Amniotic stem cell (primary cell): ENCODE data around the gene PGLYRP2.
"Not testable (repeated sequence)": the region's sequence is repeated elsewhere in the genome, so short reads cannot be mapped to it uniquely, and the experiment has no call there.

Experiments
- DNase-seq: peaks from one replicate; lab custom pipeline; 2025; lab: John Stamatoyannopoulos, UW

The PGLYRP2 gene

DNA sequence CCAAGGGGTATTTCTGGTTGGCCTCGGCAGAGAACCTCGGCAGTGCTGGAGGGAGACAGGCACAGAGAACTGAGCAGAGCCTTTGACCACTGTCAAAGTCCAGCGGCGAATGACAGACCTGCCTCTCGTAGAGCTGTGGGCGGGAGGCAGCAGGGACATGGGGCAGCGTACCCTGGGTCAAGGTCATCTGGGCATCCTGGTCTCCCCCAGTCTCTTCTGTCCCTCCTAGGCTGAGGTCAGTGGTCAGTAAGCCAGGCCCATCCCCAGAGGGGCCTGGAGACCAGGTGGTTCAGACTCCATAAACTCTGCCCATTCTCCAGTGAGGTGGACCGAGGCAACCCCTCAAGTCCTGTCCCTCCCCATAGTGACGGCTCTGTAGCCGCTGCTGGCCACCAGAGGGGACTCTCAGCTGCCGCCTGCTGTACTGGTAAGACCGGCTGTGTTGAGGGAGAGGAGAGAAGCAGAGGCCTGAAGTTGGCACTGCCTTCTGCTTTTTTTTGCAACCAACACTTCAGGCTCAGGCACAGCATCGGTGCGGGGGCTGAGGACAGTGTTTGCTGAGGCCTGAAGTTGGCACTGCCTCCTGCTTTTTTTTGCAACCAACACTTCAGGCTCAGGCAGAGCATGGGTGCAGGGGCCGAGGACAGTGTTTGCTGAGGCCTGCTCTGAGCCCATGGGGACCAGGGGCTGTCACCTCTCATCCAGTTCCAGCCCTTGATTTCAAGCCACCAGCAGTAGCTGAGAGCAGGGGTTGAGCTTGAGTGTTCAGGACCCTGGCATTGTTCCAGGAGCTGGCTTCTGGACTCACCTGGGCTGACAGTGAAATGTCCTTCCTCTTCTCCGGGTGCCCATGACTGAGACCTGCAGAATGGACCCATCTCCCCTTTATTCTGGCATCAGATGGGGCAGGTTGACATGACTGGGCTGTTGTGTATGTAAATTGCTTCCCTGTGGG is at the start of gene PGLYRP2:
Gene PGLYRP2, minus strand, starts transcription at position 111 of the 955 bp plus-strand sequence. CDS start 130 bp downstream, outside the sequence.
- no peak for DNase-seq

DNA sequence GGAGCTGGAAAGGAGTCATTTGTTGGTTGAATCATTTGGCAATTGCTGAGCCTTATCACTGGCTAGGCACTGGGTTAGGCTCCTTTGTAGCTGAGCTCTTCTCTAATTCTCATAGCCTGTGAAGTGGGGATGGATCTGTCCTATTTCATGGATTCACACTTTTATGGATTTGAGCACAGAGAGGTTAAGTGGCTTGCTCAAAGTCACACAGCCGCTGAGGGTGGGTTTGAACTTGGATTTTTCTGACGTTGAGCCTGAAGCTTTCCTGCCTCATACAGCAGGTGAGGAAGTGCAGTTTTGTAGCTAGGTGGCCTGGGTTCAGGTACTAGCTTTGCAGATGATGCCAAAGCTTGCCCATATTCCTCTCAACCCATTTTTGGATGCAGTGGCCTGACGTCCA is 48.4 kb upstream of the PGLYRP2 start:
- no peak for DNase-seq

- DNase-seq = no peak
Observed at GRCh38 chr19:15526408-15526807, 47.1 kb upstream of the PGLYRP2 start.

GRCh38 chr19:15525291-15525690 is 46.0 kb upstream of the PGLYRP2 start:
- DNase-seq = no peak

DNA sequence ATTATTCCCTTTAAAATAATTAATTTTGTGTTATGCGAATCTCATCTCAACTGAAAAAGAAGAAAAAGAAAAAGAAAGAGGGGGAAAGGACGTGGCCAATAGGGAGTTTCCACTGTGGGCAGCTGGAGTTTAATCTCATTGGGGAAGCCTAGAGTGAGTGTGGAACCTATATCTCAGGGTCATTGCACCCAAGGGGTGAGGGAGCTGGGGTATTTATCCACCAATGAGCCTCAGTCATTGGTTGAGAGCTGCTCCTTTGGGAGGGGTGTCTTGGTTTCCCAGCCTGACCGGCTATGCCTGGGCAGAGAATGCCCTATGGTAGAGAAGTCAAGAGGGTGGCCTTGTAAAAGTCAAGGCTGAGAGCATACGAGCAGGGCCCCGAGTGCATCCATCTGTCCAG is 45.5 kb upstream of the PGLYRP2 start:
- DNase-seq = no peak

DNA sequence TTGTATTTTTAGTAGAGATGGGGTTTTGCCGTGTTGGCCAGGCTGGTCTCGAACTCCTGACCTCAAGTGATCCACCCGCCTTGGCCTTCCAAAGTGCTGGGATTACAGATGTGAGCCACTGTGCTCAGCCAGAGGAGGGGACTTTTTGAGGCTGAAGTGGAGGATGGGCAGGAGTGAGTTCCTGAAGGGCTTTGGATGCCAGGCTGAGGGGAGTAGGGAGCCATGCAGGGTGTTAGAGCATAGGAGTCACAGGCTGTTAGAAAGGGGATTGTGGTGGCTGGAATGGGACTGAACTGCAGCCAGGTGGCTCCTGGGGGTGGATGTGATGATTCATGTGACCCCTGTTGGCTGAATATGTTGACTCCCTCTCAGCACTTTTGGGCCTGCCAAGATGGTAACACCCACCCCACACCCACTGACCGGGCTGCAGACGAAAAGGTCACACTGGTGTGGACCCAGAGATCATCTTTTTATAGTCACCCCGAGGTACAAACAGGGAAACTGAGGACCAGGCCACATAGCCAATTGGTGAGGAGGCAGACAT is 40.2 kb upstream of the PGLYRP2 start:
- DNase-seq = no peak

DNA sequence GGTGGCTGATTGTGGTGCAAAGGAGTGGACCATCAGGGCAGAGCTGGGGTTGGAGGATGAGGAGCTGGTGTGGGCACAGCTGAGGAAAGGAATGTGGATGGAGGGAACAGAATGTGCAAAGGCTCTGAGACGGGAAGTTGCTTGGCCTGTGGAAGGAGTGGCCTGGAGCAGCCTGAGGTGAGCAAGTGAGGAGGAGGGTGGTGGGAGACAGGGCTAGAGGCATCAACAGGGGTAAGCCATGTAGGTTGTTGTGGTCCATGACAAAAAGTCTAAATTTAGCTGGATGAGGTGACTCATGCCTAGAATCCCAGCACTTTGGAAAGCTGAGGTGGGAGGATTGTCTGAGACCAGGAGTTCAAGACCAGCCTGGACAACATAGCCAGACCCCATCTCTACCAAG is 38.5 kb upstream of the PGLYRP2 start:
- no peak for DNase-seq

DNA sequence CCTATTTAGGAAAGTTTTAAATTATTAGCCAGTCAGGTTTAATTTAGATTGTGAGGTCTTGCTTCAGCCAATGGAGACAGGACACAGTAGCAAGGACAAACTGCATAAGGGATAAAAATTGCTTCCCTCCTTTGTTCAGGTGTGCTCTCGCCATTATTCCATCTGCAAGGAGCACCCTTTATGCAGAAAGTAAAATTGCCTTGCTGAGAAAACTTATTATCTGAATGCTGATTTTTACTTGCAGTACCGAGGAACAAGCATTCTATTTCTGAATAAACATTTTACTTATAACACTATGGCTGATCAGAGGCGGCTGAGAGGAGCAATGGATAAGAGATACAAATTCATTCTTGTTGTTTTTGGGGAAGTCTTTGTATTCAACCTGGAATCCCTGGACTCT is 37.1 kb upstream of the PGLYRP2 start:
- DNase-seq = no peak

DNA sequence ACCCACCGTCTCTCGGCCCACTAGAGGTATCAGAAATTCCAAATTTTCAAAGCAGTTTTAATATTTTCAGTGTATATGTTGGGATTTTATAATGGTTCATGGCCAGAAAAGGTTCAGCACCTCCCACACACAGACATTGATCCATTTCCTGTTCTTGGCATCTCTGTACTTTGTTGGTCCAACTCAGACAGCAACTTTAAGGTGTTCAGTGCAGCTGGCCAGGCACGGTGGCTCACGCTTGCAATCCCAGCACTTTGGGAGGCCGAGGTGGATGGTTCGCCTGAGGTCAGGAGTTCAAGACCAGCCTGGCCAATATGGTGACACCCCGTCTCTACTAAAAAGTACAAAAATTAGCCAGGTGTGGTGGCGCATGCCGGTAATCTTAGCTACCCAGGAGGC is 35.9 kb upstream of the PGLYRP2 start:
- not testable (repeated sequence) for DNase-seq

DNA sequence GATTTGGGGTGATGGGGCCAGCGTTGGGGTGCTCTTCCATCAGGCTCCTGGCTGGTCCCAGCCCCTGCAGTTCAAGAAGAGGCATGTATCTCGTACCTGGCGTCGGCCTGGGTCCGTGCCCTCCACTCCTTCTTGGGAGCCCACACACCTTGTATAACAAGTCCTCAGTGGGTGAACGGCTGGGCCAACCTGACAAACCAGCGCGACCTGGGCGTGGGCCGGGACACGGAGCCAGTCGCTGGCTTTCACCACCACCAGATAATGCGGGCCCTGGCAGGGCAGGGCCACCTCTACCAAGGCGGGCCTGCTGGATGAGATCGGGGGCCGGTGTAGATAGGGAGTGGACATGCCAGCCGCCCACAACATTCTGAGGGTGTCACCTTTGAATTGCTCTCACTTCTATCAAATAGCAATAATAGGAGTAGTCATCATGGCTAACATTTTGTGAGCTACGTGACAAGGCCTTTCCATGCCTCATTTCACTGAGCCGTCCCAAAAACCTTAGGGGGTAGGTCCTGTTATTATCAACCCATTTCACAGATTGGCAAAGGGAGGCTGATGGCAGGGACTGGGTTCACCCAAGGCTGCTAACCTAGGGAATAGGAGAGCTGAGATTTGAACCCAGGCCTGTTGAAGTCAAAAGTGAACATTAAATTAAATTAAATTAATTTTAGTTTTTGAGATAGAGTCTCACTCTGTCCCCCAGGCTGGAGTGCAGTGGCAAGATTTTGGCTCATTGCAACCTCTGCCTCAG is 32.5 kb upstream of the PGLYRP2 start:
- no peak for DNase-seq

DNA sequence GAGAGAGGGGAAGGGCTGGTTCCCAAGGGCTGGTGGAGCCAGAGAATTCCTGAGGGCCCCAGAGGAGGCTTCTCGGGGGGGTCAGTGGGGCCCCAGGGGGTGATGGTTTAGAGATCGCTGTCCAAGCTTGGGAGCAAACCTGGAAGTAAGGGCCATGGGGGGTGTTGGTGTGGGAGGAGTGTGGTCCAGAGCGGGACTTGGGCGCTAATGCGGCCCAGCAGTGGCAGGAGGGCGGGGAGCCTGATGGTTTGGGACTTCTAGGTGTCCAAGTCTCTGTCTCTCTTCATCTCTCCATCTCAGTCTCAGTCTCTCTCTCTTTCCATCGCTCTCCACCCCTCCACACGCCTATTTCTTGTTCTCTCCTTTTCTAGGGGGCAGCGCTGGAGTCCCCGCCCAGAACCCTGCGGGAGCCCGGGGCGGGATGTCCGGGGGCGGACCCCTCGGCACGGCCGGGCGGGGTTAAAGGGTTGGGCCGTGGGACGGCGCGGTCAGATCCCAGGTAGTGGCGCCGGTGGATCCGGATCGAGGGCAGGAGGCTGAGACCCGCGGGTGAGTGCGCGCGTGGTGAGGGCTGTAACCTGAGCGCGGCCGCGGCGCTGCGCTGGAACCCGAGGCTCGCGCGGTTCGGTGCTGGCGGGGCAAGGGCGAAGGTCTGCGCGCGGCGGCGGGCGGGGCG is 28.9 kb upstream of the PGLYRP2 start, which contains the start of gene CYP4F22:
Gene CYP4F22, plus strand, starts transcription at position 491 of the 676 bp plus-strand sequence. CDS start 16,812 bp downstream, outside the sequence.
- no peak for DNase-seq

DNA sequence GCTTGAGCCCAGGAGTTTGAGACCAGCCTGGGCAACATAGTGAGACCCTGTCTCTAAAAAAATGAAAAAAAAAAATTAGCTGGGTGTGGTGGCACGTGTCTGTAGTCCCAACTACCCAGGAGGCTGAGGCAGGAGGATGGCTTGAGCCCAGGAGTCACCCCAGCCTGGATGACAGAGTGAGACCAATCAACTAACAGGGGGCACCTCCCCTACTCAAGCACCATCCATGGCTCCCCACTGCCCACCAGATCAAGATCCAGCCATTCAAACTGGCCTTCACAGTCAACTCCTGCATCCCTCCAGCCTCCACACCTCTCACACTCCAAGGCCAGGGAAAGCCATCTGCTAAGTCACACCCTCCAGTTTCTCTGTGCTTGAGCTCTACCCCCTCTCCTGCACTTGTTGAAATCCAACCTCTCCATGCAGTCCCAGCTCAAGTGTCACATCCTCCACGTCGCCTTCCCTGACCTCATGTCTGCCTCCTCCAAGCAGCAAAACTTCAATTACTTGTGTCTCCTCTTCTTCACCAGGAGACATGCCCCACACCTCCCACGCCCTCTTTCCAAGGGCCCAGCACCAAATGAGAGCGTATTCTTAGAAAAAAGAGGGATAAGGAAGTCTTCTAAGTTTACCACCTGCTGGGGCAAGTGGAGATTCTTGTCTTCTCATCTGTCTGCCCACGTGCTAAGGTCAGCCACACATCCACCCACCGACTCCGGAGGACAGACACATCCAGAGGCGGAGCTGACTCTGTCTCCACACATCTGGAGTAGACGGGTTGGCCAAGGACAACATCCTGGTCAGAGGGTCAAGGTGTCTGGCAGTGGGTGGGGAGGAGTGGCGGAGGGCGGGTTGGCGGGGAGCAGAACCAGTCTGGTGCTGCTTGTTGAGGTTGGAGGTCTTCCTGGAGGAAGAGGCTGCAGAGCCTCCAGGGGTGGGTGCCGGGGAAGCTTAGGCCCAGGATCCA is 28.1 kb upstream of the PGLYRP2 start:
- no peak for DNase-seq

DNA sequence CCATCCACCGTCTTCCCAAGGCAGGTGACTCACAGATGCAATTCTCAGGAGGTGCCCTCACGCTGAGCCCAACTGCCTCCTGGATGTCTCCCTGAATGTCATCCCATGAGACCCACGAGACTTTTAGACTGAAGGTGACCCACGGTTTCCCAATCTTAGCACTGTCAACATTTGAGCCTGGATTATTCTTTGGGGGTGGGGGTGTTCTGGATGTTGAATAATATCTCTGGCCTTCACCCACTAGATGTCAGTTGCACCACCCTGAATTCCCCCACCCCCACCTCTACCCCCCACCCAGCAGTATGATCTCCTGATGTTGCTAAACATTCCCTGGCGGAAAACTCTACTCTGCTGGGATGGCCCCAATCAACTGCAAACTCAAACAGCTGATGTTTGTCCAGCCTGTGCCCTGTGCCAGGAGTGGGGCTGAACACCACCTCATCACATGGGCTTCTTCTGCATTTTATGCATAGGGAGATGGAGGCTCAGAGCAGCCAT is 26.8 kb upstream of the PGLYRP2 start:
- no peak for DNase-seq

DNA sequence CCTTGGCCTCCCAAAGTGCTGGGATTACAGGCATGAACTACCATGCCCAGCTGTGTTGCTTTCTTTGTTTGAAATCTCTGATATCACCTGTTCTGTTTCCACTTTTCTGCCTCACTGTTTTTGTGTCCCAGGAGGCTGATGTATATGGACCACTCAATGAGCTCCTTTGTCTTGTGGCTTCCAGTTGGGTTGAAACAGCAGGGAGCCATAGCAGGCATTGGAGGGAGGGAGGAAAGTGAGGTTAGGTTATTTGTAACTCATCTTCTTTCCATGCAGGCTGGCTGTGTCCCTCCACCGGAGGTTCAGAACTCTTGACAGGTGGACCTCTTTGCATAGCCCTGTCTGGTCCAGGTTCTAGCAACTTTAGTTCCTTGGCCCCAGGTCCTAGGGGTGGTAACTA is 23.0 kb upstream of the PGLYRP2 start:
- no peak for DNase-seq

DNA sequence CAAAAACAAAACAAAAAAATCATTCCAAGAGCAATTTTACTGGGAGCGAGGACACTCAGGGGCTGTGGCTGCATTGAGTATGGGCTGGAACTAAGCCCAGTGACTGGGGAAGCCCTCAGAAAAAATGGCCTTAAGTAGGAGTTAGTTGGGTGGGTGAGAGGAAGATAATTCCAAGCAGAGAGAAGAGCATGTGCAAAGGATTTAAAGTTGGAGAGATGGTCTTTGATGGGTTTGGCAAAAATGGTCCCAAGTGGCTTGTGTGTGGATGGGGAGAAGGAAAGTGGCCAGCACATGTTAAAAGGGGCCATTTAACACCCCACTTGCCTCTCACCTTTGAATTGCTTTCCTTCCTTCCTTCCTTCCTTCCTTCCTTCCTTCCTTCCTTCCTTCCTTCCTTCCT is 22.3 kb upstream of the PGLYRP2 start:
- no peak for DNase-seq

DNA sequence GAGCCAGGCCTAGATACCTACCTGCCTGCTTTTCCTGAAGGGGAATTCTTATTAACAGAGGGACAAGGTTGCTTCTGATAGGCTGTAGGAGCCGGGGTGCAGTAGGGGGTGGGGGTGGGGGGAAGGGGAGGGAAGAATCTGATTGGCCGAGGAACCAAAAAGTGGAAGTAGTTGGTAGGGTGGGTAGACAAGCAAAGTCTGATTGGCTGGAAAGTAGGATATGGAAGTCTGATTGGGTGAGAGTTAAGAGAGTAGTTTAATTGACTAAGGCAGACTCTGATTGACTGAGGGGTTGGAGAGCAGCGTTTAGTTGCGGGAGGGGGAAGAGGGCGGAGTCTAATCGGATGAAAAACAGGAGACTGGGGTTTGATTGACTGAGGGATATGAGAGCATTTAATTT is 19.6 kb upstream of the PGLYRP2 start:
- DNase-seq = no peak

DNA sequence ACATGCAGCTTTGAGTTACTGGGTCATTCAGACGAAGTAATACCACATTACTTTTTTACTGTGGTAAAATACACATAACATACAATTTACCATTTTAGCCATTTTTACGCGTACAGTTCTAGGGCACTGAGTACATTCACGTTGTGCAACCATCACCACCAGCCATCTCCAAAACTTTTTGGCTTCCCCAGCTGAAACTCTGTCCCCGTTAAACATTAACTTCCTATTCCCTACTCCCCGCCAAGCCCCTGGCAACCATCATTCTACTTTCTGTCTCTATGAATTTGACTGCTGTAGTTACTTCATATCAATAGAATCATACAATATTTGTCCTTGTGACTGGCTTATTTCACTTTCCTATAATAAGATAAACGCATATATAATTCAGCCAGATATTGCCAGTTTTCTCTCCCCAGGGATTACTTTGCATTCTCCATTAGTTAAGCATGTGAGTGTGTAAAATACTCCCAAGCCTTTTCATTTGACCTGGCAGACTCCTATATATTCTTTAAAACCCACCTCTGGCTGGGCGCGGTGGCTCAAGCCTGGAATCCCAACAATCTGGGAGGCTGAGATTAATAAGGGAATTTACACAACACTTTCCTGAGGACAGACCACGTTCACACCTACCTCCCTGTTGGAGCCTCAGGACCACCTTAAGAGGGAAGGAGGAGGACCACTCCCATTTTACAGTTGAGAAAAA is 19.0 kb upstream of the PGLYRP2 start:
- DNase-seq = no peak

DNA sequence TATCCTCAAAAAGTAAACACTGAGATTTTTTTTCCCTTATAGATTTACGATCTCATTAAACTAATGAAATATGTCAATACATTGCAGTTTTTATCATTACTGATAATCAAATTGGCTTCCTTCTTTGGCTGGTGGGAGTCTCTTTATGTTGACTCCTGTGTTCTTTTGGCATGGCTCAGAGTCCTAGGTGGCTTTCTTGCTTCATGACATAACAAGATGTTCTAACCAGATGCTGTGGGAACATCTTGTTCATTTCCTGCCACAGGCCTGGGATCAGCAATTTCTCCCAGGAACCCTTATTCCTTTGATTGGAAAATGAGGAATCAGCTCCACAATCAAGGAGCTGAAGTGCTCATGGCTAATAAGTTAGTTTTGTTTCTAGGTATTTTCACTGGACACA is 15.8 kb upstream of the PGLYRP2 start:
- no peak for DNase-seq

DNA sequence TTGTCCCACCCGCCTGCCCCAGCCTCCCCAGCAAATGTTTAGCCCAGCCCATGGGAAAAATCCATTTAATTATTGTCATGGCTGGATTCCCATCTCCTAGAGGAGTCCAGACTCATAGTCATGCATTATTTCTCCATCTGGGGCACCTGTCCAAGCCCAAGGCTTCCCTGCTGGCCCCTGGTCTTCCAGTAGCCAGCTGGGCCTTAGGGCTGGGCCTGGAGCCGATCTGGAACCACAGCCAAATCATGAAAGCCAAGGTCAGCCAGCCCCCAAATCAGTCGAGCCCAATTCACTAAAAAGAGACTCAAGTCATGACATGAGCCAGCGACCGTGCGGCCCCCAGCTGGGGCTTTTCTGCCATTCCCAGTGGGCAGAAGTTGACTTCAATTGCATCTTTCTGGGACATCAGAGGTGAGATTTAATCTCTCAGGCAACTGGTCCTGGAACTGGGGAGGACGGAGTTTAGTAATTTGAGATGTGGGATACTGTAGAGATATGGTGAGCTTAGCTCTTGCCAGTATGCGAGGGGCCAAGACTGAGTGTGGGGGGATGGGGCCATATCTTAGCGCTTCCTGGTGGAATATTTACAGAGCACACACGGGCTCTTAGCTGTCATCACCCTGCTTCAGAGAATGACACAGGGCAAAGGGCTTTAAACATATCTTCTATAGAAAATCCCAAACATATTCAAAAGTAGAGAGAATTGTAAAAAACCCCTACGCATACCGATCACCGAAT is 9.4 kb upstream of the PGLYRP2 start:
- DNase-seq = no peak
